ENCODE measurements around the gene GPR84. TPM values are rescaled to one million over a fixed set of nuclear protein-coding genes. Genes with fewer than 3 reads are reported as not detected.

GPR84 gene
- total and polyA plus RNA-seq, 2 of the 13 experiments (the other 11 are each of a cell fraction or from before 2014, with no cell fraction given): not detected

- TF ChIP-seq, protein P1, sequence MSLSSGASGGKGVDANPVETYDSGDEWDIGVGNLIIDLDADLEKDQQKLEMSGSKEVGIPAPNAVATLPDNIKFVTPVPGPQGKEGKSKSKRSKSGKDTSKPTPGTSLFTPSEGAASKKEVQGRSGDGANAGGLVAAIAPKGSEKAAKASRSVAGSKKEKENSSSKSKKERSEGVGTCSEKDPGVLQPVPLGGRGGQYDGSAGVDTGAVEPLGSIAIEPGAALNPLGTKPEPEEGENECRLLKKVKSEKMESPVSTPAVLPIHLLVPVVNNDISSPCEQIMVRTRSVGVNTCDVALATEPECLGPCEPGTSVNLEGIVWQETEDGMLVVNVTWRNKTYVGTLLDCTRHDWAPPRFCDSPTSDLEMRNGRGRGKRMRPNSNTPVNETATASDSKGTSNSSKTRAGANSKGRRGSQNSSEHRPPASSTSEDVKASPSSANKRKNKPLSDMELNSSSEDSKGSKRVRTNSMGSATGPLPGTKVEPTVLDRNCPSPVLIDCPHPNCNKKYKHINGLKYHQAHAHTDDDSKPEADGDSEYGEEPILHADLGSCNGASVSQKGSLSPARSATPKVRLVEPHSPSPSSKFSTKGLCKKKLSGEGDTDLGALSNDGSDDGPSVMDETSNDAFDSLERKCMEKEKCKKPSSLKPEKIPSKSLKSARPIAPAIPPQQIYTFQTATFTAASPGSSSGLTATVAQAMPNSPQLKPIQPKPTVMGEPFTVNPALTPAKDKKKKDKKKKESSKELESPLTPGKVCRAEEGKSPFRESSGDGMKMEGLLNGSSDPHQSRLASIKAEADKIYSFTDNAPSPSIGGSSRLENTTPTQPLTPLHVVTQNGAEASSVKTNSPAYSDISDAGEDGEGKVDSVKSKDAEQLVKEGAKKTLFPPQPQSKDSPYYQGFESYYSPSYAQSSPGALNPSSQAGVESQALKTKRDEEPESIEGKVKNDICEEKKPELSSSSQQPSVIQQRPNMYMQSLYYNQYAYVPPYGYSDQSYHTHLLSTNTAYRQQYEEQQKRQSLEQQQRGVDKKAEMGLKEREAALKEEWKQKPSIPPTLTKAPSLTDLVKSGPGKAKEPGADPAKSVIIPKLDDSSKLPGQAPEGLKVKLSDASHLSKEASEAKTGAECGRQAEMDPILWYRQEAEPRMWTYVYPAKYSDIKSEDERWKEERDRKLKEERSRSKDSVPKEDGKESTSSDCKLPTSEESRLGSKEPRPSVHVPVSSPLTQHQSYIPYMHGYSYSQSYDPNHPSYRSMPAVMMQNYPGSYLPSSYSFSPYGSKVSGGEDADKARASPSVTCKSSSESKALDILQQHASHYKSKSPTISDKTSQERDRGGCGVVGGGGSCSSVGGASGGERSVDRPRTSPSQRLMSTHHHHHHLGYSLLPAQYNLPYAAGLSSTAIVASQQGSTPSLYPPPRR (CRISPR knock-in tag; IDR thresholded peaks at IDR 0.05; ENCODE audit: borderline replicate concordance): 0 out of 2 replicates have a peak, but pooled peaks have one; percentile 35
- peak; percentile 30 for TF ChIP-seq POLR2AphosphoS5 (IDR thresholded peaks at IDR 0.05; ENCODE audit: low read depth, low read length)
- no peak for TF ChIP-seq MTA3 (CRISPR knock-in tag; IDR thresholded peaks at IDR 0.05)
- TF ChIP-seq NFIB (CRISPR knock-in tag; IDR thresholded peaks at IDR 0.05; ENCODE audit: borderline replicate concordance): no peak
- TF ChIP-seq RAD21 (CRISPR knock-in tag; IDR thresholded peaks at IDR 0.05): no peak
- no peak for TF ChIP-seq ZNF224 (CRISPR knock-in tag; IDR thresholded peaks at IDR 0.05)
- TF ChIP-seq NCOA2 (CRISPR knock-in tag; IDR thresholded peaks at IDR 0.05): no peak; the same call in 1 of the 2 replicates
- TF ChIP-seq ERF (CRISPR knock-in tag; IDR thresholded peaks at IDR 0.05): peak; percentile 11; the same call in 1 of the 2 replicates
- no peak for TF ChIP-seq CREBL2 (CRISPR knock-in tag; IDR thresholded peaks at IDR 0.05; ENCODE audit: borderline replicate concordance)
- no peak for TF ChIP-seq ZNF570 (CRISPR knock-in tag; IDR thresholded peaks at IDR 0.05; ENCODE audit: borderline replicate concordance)
- peak; percentile 85; the same call in 1 of the 2 replicates for TF ChIP-seq PCBP1 (IDR thresholded peaks at IDR 0.05; ENCODE audit: borderline replicate concordance, low read depth, low read length)
- TF ChIP-seq HBP1 (CRISPR knock-in tag; IDR thresholded peaks at IDR 0.05; ENCODE audit: low read depth): peak; percentile 47; the same call in 1 of the 2 replicates
- TF ChIP-seq, protein P2, sequence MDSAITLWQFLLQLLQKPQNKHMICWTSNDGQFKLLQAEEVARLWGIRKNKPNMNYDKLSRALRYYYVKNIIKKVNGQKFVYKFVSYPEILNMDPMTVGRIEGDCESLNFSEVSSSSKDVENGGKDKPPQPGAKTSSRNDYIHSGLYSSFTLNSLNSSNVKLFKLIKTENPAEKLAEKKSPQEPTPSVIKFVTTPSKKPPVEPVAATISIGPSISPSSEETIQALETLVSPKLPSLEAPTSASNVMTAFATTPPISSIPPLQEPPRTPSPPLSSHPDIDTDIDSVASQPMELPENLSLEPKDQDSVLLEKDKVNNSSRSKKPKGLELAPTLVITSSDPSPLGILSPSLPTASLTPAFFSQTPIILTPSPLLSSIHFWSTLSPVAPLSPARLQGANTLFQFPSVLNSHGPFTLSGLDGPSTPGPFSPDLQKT (CRISPR knock-in tag; IDR thresholded peaks at IDR 0.05; ENCODE audit: borderline replicate concordance): no peak
- no peak for TF ChIP-seq CENPX (CRISPR knock-in tag; IDR thresholded peaks at IDR 0.05)
- peak; percentile 48 for TF ChIP-seq PAXIP1 (CRISPR knock-in tag; conservative IDR thresholded peaks at IDR 0.05)
- TF ChIP-seq RARA (CRISPR knock-in tag; IDR thresholded peaks at IDR 0.05): 0 out of 2 replicates have a peak, but pooled peaks have one; percentile 11
These were observed 5.1 kb downstream of the GPR84 start (continued) for GRCh38 chr12:54358945-54359761.
